ENCODE data around the gene DLG2. TPM values are rescaled to one million over a fixed set of nuclear protein-coding genes. Genes with fewer than 3 reads are reported as not detected.
A peak's percentile ranks its signal among the peaks of the same experiment; 100 is the strongest.
"Not testable (repeated sequence)": the region's sequence is repeated elsewhere in the genome, so short reads cannot be mapped to it uniquely, and the experiment has no call there.

DLG2 gene
- total RNA-seq, 1 experiment from 2014 or later, result 0.20 TPM

- in situ Hi-C loops (cut with HindIII; ENCODE audit: low pct_unique_long_range_greater_than_20kb, low sequenced_read_pairs), result no loop called here
- DNase-seq (ENCODE audit: low read depth), result no peak
Observed at GRCh38 chr11:83773950-83774880, 1852.9 kb downstream of the DLG2 start.

GRCh38 chr11:83768489-83768888 is 1858.7 kb downstream of the DLG2 start:
- in situ Hi-C loops (cut with HindIII; ENCODE audit: low pct_unique_long_range_greater_than_20kb, low sequenced_read_pairs), result no loop called here
- no peak for DNase-seq (ENCODE audit: low read depth)

GRCh38 chr11:83766932-83767331 is 1860.2 kb downstream of the DLG2 start:
- DNase-seq (ENCODE audit: low read depth), result no peak
- in situ Hi-C loops (cut with HindIII; ENCODE audit: low pct_unique_long_range_greater_than_20kb, low sequenced_read_pairs), result no loop called here

GRCh38 chr11:83764643-83765042 is 1862.5 kb downstream of the DLG2 start:
- in situ Hi-C loops (cut with HindIII; ENCODE audit: low pct_unique_long_range_greater_than_20kb, low sequenced_read_pairs), result no loop called here
- DNase-seq (ENCODE audit: low read depth), result no peak

- in situ Hi-C loops (cut with HindIII; ENCODE audit: low pct_unique_long_range_greater_than_20kb, low sequenced_read_pairs), result no loop called here
- no peak for DNase-seq (ENCODE audit: low read depth)
Observed at GRCh38 chr11:83760932-83761331, 1866.2 kb downstream of the DLG2 start.

- DNase-seq (ENCODE audit: low read depth), result no peak
- in situ Hi-C loops (cut with HindIII; ENCODE audit: low pct_unique_long_range_greater_than_20kb, low sequenced_read_pairs), result no loop called here
Observed at GRCh38 chr11:83759148-83759547, 1868.0 kb downstream of the DLG2 start.

GRCh38 chr11:83751041-83751440 is 1876.1 kb downstream of the DLG2 start:
- no peak for DNase-seq (ENCODE audit: low read depth)
- in situ Hi-C loops (cut with HindIII; ENCODE audit: low pct_unique_long_range_greater_than_20kb, low sequenced_read_pairs), result no loop called here

GRCh38 chr11:83746921-83747585 is 1880.1 kb downstream of the DLG2 start:
- in situ Hi-C loops (cut with HindIII; ENCODE audit: low pct_unique_long_range_greater_than_20kb, low sequenced_read_pairs), result no loop called here

GRCh38 chr11:83744620-83745192 is 1882.4 kb downstream of the DLG2 start:
- in situ Hi-C loops (cut with HindIII; ENCODE audit: low pct_unique_long_range_greater_than_20kb, low sequenced_read_pairs), result no loop called here
- no peak for DNase-seq (ENCODE audit: low read depth)

More at GRCh38 chr11:83746921-83747585, 1880.1 kb downstream of the DLG2 start:
- DNase-seq (ENCODE audit: low read depth), result no peak

- in situ Hi-C loops (cut with HindIII; ENCODE audit: low pct_unique_long_range_greater_than_20kb, low sequenced_read_pairs), result no loop called here
- DNase-seq (ENCODE audit: low read depth), result no peak
Observed at GRCh38 chr11:83736684-83737083, 1890.5 kb downstream of the DLG2 start.

- DNase-seq (ENCODE audit: low read depth), result no peak
- in situ Hi-C loops (cut with HindIII; ENCODE audit: low pct_unique_long_range_greater_than_20kb, low sequenced_read_pairs), result no loop called here
Observed at GRCh38 chr11:83734120-83734519, 1893.0 kb downstream of the DLG2 start.

- DNase-seq (ENCODE audit: low read depth); in situ Hi-C loops (cut with HindIII; ENCODE audit: low pct_unique_long_range_greater_than_20kb, low sequenced_read_pairs): not testable (repeated sequence)
Observed at GRCh38 chr11:83731288-83731687, 1895.9 kb downstream of the DLG2 start.

- in situ Hi-C loops (cut with HindIII; ENCODE audit: low pct_unique_long_range_greater_than_20kb, low sequenced_read_pairs), result no loop called here
- no peak for DNase-seq (ENCODE audit: low read depth)
Observed at GRCh38 chr11:83728281-83728680, 1898.9 kb downstream of the DLG2 start.

GRCh38 chr11:83727251-83727650 is 1899.9 kb downstream of the DLG2 start:
- DNase-seq (ENCODE audit: low read depth), result no peak
- in situ Hi-C loops (cut with HindIII; ENCODE audit: low pct_unique_long_range_greater_than_20kb, low sequenced_read_pairs), result no loop called here

GRCh38 chr11:83726316-83726715 is 1900.8 kb downstream of the DLG2 start:
- DNase-seq (ENCODE audit: low read depth), result no peak
- in situ Hi-C loops (cut with HindIII; ENCODE audit: low pct_unique_long_range_greater_than_20kb, low sequenced_read_pairs), result no loop called here

- DNase-seq (ENCODE audit: low read depth), result no peak
- in situ Hi-C loops (cut with HindIII; ENCODE audit: low pct_unique_long_range_greater_than_20kb, low sequenced_read_pairs), result no loop called here
Observed at GRCh38 chr11:83725728-83726127, 1901.4 kb downstream of the DLG2 start.

GRCh38 chr11:83725269-83725560 is 1901.9 kb downstream of the DLG2 start:
- DNase-seq (ENCODE audit: low read depth), result no peak
- in situ Hi-C loops (cut with HindIII; ENCODE audit: low pct_unique_long_range_greater_than_20kb, low sequenced_read_pairs), result no loop called here

- in situ Hi-C loops (cut with HindIII; ENCODE audit: low pct_unique_long_range_greater_than_20kb, low sequenced_read_pairs), result no loop called here
- peak; percentile 15 for DNase-seq (ENCODE audit: low read depth)
Observed at GRCh38 chr11:83723999-83724398, 1903.1 kb downstream of the DLG2 start.

- in situ Hi-C loops (cut with HindIII; ENCODE audit: low pct_unique_long_range_greater_than_20kb, low sequenced_read_pairs), result no loop called here
- no peak for DNase-seq (ENCODE audit: low read depth)
Observed at GRCh38 chr11:83722392-83723119, 1904.6 kb downstream of the DLG2 start.
